Testis (tissue), 3 donors: ENCODE data around the gene POU2AF1. TPM values are rescaled to one million over a fixed set of nuclear protein-coding genes. Genes with fewer than 3 reads are reported as not detected.

ENCODE experiments used
- DNase-seq: peaks from one replicate; pipeline ENCODE4 v3.0.0-alpha.2; 2019
- H3K27ac ChIP-seq, 2 donors: fragments of 200-600 bp; sonication (generic); one replicate each; pipeline ENCODE4 v1.5.1; 2019
- H3K27me3 ChIP-seq: fragments of 200-600 bp; sonication (generic); one replicate; pipeline ENCODE4 v1.5.1; 2019
- H3K36me3 ChIP-seq: fragments of 200-600 bp; sonication (generic); one replicate; pipeline ENCODE4 v1.5.1; 2017; ENCODE audit warnings: low read depth; ENCODE audit errors: missing control alignments
- H3K4me1 ChIP-seq: fragments of 200-600 bp; sonication (generic); one replicate; pipeline ENCODE4 v1.5.1; 2019
- H3K4me3 ChIP-seq, 2 donors: fragments of 200-600 bp; sonication (generic); one replicate each; pipeline ENCODE4 v1.5.1; 2017 to 2019
- H3K9me3 ChIP-seq: fragments of 200-600 bp; sonication (generic); one replicate; pipeline ENCODE4 v1.5.1; 2017
- CTCF ChIP-seq, 3 experiments: fragments of 450-650 bp in 2 of 3; fragments of 200-600 bp in 1 of 3; sonication (generic) in 1 of 3; IDR thresholded peaks; one replicate each; pipeline ENCODE4 v1.5.1; 2016 to 2019; ENCODE audit warnings: antibody characterized with exemption in 3 of 3, mild to moderate bottlenecking in 2 of 3, moderate library complexity in 1 of 3
- POLR2A ChIP-seq: fragments of 450-650 bp; IDR thresholded peaks from one replicate; pipeline ENCODE4 v1.6.1; 2017; ENCODE audit warnings: antibody characterized with exemption, mild to moderate bottlenecking, moderate library complexity
- WGBS, 2 donors: methylation state at CpG; one replicate each; pipeline ENCODE4 v1.1.5; 2018; 5-methylcytosine and 5-hydroxymethylcytosine counted together
- intact Hi-C: fragments of 100-400 bp; cut with DNase I; formaldehyde crosslinking; loops from one replicate; pipeline ENCODE4 v1.15.1; 2023; ENCODE audit warnings: low total_unique reads
- polyA plus RNA-seq: library from polyadenylated mRNA; stranded (reverse); fragments of 350-450 nt; fragmentation: Illumina TruSeq; extraction: RNeasy Lipid Tissue Mini Kit (QIAGEN cat#74804); gene quantifications from one replicate; pipeline ENCODE4 v1.2.3, GENCODE V29; 2014; ENCODE audit warnings: low read depth, low replicate concordance; ENCODE audit not compliant: insufficient read depth
- total RNA-seq, 2 donors: library from RNA; depleted of rRNA; stranded (reverse); fragments of >200 nt; gene quantifications; one replicate each; pipeline ENCODE4 v1.2.3, GENCODE V29; 2016

POU2AF1 gene
- total and polyA plus RNA-seq, 3 donors from 2014 or later: 2.7 to 4.6 (median 2.8) TPM

GRCh38 chr11:111379602-111380136 lies 594 bp upstream of the POU2AF1 start:
- H3K27ac ChIP-seq: no peak overlapping the region

GRCh38 chr11:111378185-111378860 lies 752 bp downstream of the POU2AF1 start:
- 63 to 68% methylated on average over 8 of the region's 8 CpGs for WGBS, 2 donors
- no peak for DNase-seq
- no peak overlapping the region for H3K27ac ChIP-seq
- no peak for TF ChIP-seq POLR2A
- H3K36me3 ChIP-seq: no peaks in the 10 kb centered on the region
- no peaks in the 10 kb centered on the region for H3K4me1 ChIP-seq
- no peak overlapping the region for H3K4me3 ChIP-seq
- intact Hi-C loops: no loop called here
- H3K9me3 ChIP-seq: no peaks in the 10 kb centered on the region
- H3K27me3 ChIP-seq: no peaks in the 10 kb centered on the region

More at GRCh38 chr11:111379602-111380136, 594 bp upstream of the POU2AF1 start:
- intact Hi-C loops: no loop called here
- 64 to 71% methylated on average over 13 to 14 of the region's 14 CpGs for WGBS, 2 donors
- no peaks in the 10 kb centered on the region for H3K36me3 ChIP-seq
- H3K4me3 ChIP-seq: no peak overlapping the region
- TF ChIP-seq CTCF (IDR thresholded peaks at IDR 0.05) (no peak), POLR2A (no peak)
- DNase-seq: no peak
- no peaks in the 10 kb centered on the region for H3K9me3 ChIP-seq
- no peaks in the 10 kb centered on the region for H3K27me3 ChIP-seq
- H3K4me1 ChIP-seq: no peaks in the 10 kb centered on the region

GRCh38 chr11:111376181-111376871 lies 2.7 kb downstream of the POU2AF1 start:
- TF ChIP-seq CTCF (IDR thresholded peaks at IDR 0.05) (no peak), POLR2A (no peak)
- no peak for DNase-seq
- no peaks in the 10 kb centered on the region for H3K9me3 ChIP-seq
- no peak overlapping the region for H3K4me3 ChIP-seq
- no peaks in the 10 kb centered on the region for H3K36me3 ChIP-seq
- no peak overlapping the region for H3K27ac ChIP-seq
- 72 to 76% methylated on average over 3 of the region's 3 CpGs for WGBS, 2 donors
- H3K4me1 ChIP-seq: no peaks in the 10 kb centered on the region
- intact Hi-C loops: no loop called here
- no peaks in the 10 kb centered on the region for H3K27me3 ChIP-seq

GRCh38 chr11:111373590-111373989 lies 5.5 kb downstream of the POU2AF1 start:
- WGBS, 2 donors: 93 to 97% methylated on average over 1 of the region's 1 CpG
- no peaks in the 10 kb centered on the region for H3K9me3 ChIP-seq

More at GRCh38 chr11:111373590-111373989, 5.5 kb downstream of the POU2AF1 start:
- no peaks in the 10 kb centered on the region for H3K4me1 ChIP-seq
- TF ChIP-seq CTCF (IDR thresholded peaks at IDR 0.05): no peak
- TF ChIP-seq POLR2A: no peak
- DNase-seq: no peak
- intact Hi-C loops: no loop called here
- no peak overlapping the region for H3K27ac ChIP-seq
- no peaks in the 10 kb centered on the region for H3K27me3 ChIP-seq
- H3K4me3 ChIP-seq: no peak overlapping the region
- H3K36me3 ChIP-seq: no peaks in the 10 kb centered on the region
